ENCODE data around the gene STAU1. TPM values are rescaled to one million over a fixed set of nuclear protein-coding genes. Genes with fewer than 3 reads are reported as not detected.
A peak's percentile ranks its signal among the peaks of the same experiment; 100 is the strongest.
"Not testable (repeated sequence)": the region's sequence is repeated elsewhere in the genome, so short reads cannot be mapped to it uniquely, and the experiment has no call there.

Gene STAU1
- total and polyA plus RNA-seq, 3 experiments from 2014 or later: 40.5 to 77.6 (median 76.8) TPM

GRCh38 chr20:49230021-49230420 is 41.9 kb upstream of the STAU1 start:
- Histone ChIP-seq H3K27me3 (ENCODE audit: insufficient read depth, low read length, poor library complexity, severe bottlenecking) (no peaks in the 10 kb centered on the region), H3K36me3 (ENCODE audit: insufficient read depth, low read length) (peaks cover 55% of the 10 kb centered on the region), H3K4me3 (ENCODE audit: low read length) (no peak overlapping the region), H3K27ac (ENCODE audit: low read depth, low read length) (no peak overlapping the region), H3K4me1 (ENCODE audit: insufficient read depth, low read length) (no peaks in the 10 kb centered on the region), H3K9me3 (ENCODE audit: low read length) (no peaks in the 10 kb centered on the region)
- Mint-ChIP-seq H3K4me1 (peaks cover 0 to 10% (median 3%) of the 10 kb centered on the region in 3 donors), H3K4me3 (no peak overlapping the region), H3K9me3 (no peaks in the 10 kb centered on the region), H3K27me3 (no peaks in the 10 kb centered on the region), H3K27ac (no peak overlapping the region), H3K36me3 (peaks cover 31 to 86% (median 35%) of the 10 kb centered on the region in 3 donors)
- CTCF ChIA-PET: interaction anchor here (1.2 kb wide), 1 partner anchor 97 kb away, joined by 3 read pairs; no protein-coding TSS in a partner anchor
- no peak for DNase-seq
- POLR2A ChIA-PET: no interaction called here

GRCh38 chr20:49229381-49229780 is 41.2 kb upstream of the STAU1 start:
- Mint-ChIP-seq H3K9me3 (no peaks in the 10 kb centered on the region), H3K27ac (peak overlapping the region in 1 of 8 donors; percentile 17), H3K36me3 (peaks cover 30 to 86% (median 35%) of the 10 kb centered on the region in 3 donors), H3K4me3 (no peak overlapping the region), H3K27me3 (no peaks in the 10 kb centered on the region), H3K4me1 (peaks cover 0 to 9% (median 6%) of the 10 kb centered on the region in 3 donors)
- Histone ChIP-seq H3K36me3 (ENCODE audit: insufficient read depth, low read length) (peaks cover 56% of the 10 kb centered on the region), H3K27me3 (ENCODE audit: insufficient read depth, low read length, poor library complexity, severe bottlenecking) (no peaks in the 10 kb centered on the region), H3K9me3 (ENCODE audit: low read length) (no peaks in the 10 kb centered on the region), H3K4me1 (ENCODE audit: insufficient read depth, low read length) (no peaks in the 10 kb centered on the region), H3K27ac (ENCODE audit: low read depth, low read length) (no peak overlapping the region), H3K4me3 (ENCODE audit: low read length) (no peak overlapping the region)
- ChIA-PET CTCF (no interaction called here), POLR2A (no interaction called here)
- no peak for DNase-seq

- Histone ChIP-seq H3K9me3 (ENCODE audit: low read length) (no peaks in the 10 kb centered on the region), H3K4me1 (ENCODE audit: insufficient read depth, low read length) (no peaks in the 10 kb centered on the region), H3K27ac (ENCODE audit: low read depth, low read length) (no peak overlapping the region), H3K36me3 (ENCODE audit: insufficient read depth, low read length) (peaks cover 58% of the 10 kb centered on the region), H3K27me3 (ENCODE audit: insufficient read depth, low read length, poor library complexity, severe bottlenecking) (no peaks in the 10 kb centered on the region), H3K4me3 (ENCODE audit: low read length) (no peak overlapping the region)
- Mint-ChIP-seq H3K27me3 (no peaks in the 10 kb centered on the region), H3K27ac (peak overlapping the region in 1 of 8 donors; percentile 15), H3K36me3 (peaks cover 30 to 86% (median 32%) of the 10 kb centered on the region in 3 donors), H3K4me3 (no peak overlapping the region), H3K4me1 (peaks cover 0 to 6% (median 6%) of the 10 kb centered on the region in 3 donors), H3K9me3 (no peaks in the 10 kb centered on the region)
- no peak for DNase-seq
- ChIA-PET CTCF (interaction anchor here (0.8 to 1.5 kb wide), 2 partner anchors 18 to 95 kb away, joined by 3 to 4 read pairs; no protein-coding TSS in a partner anchor), POLR2A (interaction anchor here (0.6 kb wide), 1 partner anchor 34 kb away, joined by 5 read pairs; no protein-coding TSS in a partner anchor)
Measured at GRCh38 chr20:49228676-49229075, 40.5 kb upstream of the STAU1 start.

GRCh38 chr20:49225896-49226295 is 37.8 kb upstream of the STAU1 start:
- peak overlapping the region in 1 of 7 donors; percentile 58 for H3K4me3 Mint-ChIP-seq
- H3K36me3 ChIP-seq (ENCODE audit: insufficient read depth, low read length): peaks cover 50% of the 10 kb centered on the region
- no peak overlapping the region for H3K27ac ChIP-seq (ENCODE audit: low read depth, low read length)
- peaks cover under 1% of the 10 kb centered on the region for H3K4me1 ChIP-seq (ENCODE audit: insufficient read depth, low read length)
- peak overlapping the region in 1 of 8 donors; percentile 34 for H3K27ac Mint-ChIP-seq
- no peak for DNase-seq
- H3K4me3 ChIP-seq (ENCODE audit: low read length): no peak overlapping the region
- H3K27me3 Mint-ChIP-seq: no peaks in the 10 kb centered on the region
- H3K27me3 ChIP-seq (ENCODE audit: insufficient read depth, low read length, poor library complexity, severe bottlenecking): no peaks in the 10 kb centered on the region
- no peaks in the 10 kb centered on the region for H3K9me3 Mint-ChIP-seq
- H3K4me1 Mint-ChIP-seq: peaks cover 6 to 18% (median 8%) of the 10 kb centered on the region in 3 donors
- H3K36me3 Mint-ChIP-seq: peaks cover 20 to 86% (median 27%) of the 10 kb centered on the region in 3 donors
- POLR2A ChIA-PET: no interaction called here
- no peaks in the 10 kb centered on the region for H3K9me3 ChIP-seq (ENCODE audit: low read length)
- CTCF ChIA-PET: no interaction called here

- Mint-ChIP-seq H3K27ac (peak overlapping the region; percentile 80 to 100 (median 99)), H3K4me1 (peaks cover 27 to 44% (median 32%) of the 10 kb centered on the region in 3 donors), H3K4me3 (peak overlapping the region; percentile 87 to 99 (median 95)), H3K9me3 (no peaks in the 10 kb centered on the region), H3K27me3 (peaks cover 0 to 2% of the 10 kb centered on the region in 2 donors), H3K36me3 (peaks cover 6 to 53% (median 6%) of the 10 kb centered on the region in 3 donors)
- CTCF ChIA-PET: interaction anchor here (1.2 to 6.4 kb wide), 3 partner anchors 82 to 170 kb away, joined by 3 to 98 read pairs (median 4); no protein-coding TSS in a partner anchor
- peak overlapping the region; percentile 100 for H3K4me3 ChIP-seq (ENCODE audit: low read length)
- H3K36me3 ChIP-seq (ENCODE audit: insufficient read depth, low read length): peaks cover 24% of the 10 kb centered on the region
- no peak for DNase-seq
- POLR2A ChIA-PET: interaction anchor here (1.6 to 1.7 kb wide), 2 partner anchors 32 to 58 kb away, joined by 6 to 7 read pairs; partner anchors contain the start of genes STAU1 and ZNFX1
- H3K4me1 ChIP-seq (ENCODE audit: insufficient read depth, low read length): peaks cover 23% of the 10 kb centered on the region
- H3K27me3 ChIP-seq (ENCODE audit: insufficient read depth, low read length, poor library complexity, severe bottlenecking): no peaks in the 10 kb centered on the region
- no peaks in the 10 kb centered on the region for H3K9me3 ChIP-seq (ENCODE audit: low read length)
- H3K27ac ChIP-seq (ENCODE audit: low read depth, low read length): peak overlapping the region; percentile 98
Measured at GRCh38 chr20:49219924-49220831, 32.0 kb upstream of the STAU1 start.

GRCh38 chr20:49219091-49219923 is 31.2 kb upstream of the STAU1 start, which contains the start of gene DDX27:
Gene DDX27 (plus strand): TSS chr20:49219416. CDS start chr20:49219449, 33 bp downstream.
- peak within 1 kb of the TSS; percentile 98 for H3K27ac ChIP-seq (ENCODE audit: low read depth, low read length)
- Mint-ChIP-seq H3K4me3 (peak within 1 kb of the TSS; percentile 87 to 99 (median 95)), H3K27ac (peak within 1 kb of the TSS; percentile 80 to 100 (median 98)), H3K9me3 (no peaks in the 10 kb centered on the region), H3K27me3 (peaks cover 0 to 3% of the 10 kb centered on the region in 2 donors), H3K36me3 (peaks cover 0 to 44% (median 0%) of the 10 kb centered on the region in 3 donors), H3K4me1 (peaks cover 27 to 40% (median 32%) of the 10 kb centered on the region in 3 donors)
- peak within 1 kb of the TSS; percentile 100 for H3K4me3 ChIP-seq (ENCODE audit: low read length)
- H3K36me3 ChIP-seq (ENCODE audit: insufficient read depth, low read length): peaks cover 16% of the 10 kb centered on the region
- H3K9me3 ChIP-seq (ENCODE audit: low read length): no peaks in the 10 kb centered on the region
- peaks cover 23% of the 10 kb centered on the region for H3K4me1 ChIP-seq (ENCODE audit: insufficient read depth, low read length)
- ChIA-PET CTCF (interaction anchor here (0.7 to 6.4 kb wide), 9 partner anchors 9 to 169 kb away, joined by 3 to 98 read pairs (median 4); partner anchors contain the start of gene STAU1), POLR2A (interaction anchor here (0.6 to 1.7 kb wide), 9 partner anchors 24 to 714 kb away, joined by 3 to 7 read pairs (median 4); partner anchors contain the start of genes STAU1 and ZNFX1)
- no peaks in the 10 kb centered on the region for H3K27me3 ChIP-seq (ENCODE audit: insufficient read depth, low read length, poor library complexity, severe bottlenecking)
- DNase-seq: peak; percentile 94 to 98 (median 97)

- Histone ChIP-seq H3K27ac (ENCODE audit: low read depth, low read length) (peak overlapping the region; percentile 98), H3K4me1 (ENCODE audit: insufficient read depth, low read length) (peaks cover 23% of the 10 kb centered on the region), H3K36me3 (ENCODE audit: insufficient read depth, low read length) (peaks cover 10% of the 10 kb centered on the region)
- not testable (repeated sequence) for H3K27me3 Mint-ChIP-seq; H3K4me3 ChIP-seq (ENCODE audit: low read length); H3K9me3 Mint-ChIP-seq; H3K9me3 ChIP-seq (ENCODE audit: low read length); H3K27me3 ChIP-seq (ENCODE audit: insufficient read depth, low read length, poor library complexity, severe bottlenecking)
- DNase-seq: peak in 2 of 5 donors; percentile 11 to 56
- Mint-ChIP-seq H3K4me3 (peak overlapping the region; percentile 87 to 99 (median 95)), H3K4me1 (peaks cover 27 to 40% (median 32%) of the 10 kb centered on the region in 3 donors), H3K36me3 (peaks cover 0 to 38% (median 0%) of the 10 kb centered on the region in 3 donors), H3K27ac (peak overlapping the region; percentile 80 to 100 (median 98))
- ChIA-PET CTCF (interaction anchor here (0.7 to 6.4 kb wide), 8 partner anchors 9 to 119 kb away, joined by 3 to 98 read pairs (median 4); partner anchors contain the start of gene STAU1), POLR2A (interaction anchor here (0.6 to 1.7 kb wide), 9 partner anchors 25 to 714 kb away, joined by 3 to 7 read pairs (median 4); partner anchors contain the start of genes STAU1 and ZNFX1)
Measured at GRCh38 chr20:49218739-49219090, 30.6 kb upstream of the STAU1 start.

Measured in CD8-positive, alpha-beta memory T cell (primary cell).